PC-9 (cell line): ENCODE data around the gene TAL1.

Experiments used
- EZH2 ChIP-seq: fragments of 200-600 bp; sonication (generic); IDR thresholded peaks from 2 replicates; pipeline ENCODE4 v1.8.0; 2017; ENCODE audit warnings: antibody characterized with exemption, low read depth
- TF ChIP-seq, protein P1 (sequence below): fragments of 200-600 bp; sonication (generic); conservative IDR thresholded peaks from 2 replicates; pipeline ENCODE4 v1.6.1; 2017; ENCODE audit warnings: mixed run types, antibody characterized with exemption, mild to moderate bottlenecking, moderate library complexity

DNA sequence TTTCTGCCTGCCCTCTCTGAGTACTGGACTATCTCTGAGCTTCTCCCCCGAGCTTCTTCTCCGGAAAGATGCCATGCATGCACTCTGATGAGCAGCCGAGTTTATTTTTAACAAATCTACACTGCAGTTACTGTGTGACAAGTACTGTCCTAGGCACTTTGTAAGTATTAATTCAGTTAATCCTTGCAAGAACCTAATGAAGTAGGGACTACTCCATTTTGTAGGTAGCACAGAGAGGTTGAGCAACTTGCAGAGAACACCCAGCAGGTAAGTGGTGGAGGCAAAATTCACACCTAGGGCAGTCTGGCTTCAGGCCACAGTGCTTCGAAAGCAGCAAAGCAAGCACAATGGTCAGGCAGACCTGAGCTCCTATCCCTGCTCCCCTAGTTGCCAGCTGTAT is 3.8 kb upstream of the TAL1 start:
- TF ChIP-seq, protein P1, sequence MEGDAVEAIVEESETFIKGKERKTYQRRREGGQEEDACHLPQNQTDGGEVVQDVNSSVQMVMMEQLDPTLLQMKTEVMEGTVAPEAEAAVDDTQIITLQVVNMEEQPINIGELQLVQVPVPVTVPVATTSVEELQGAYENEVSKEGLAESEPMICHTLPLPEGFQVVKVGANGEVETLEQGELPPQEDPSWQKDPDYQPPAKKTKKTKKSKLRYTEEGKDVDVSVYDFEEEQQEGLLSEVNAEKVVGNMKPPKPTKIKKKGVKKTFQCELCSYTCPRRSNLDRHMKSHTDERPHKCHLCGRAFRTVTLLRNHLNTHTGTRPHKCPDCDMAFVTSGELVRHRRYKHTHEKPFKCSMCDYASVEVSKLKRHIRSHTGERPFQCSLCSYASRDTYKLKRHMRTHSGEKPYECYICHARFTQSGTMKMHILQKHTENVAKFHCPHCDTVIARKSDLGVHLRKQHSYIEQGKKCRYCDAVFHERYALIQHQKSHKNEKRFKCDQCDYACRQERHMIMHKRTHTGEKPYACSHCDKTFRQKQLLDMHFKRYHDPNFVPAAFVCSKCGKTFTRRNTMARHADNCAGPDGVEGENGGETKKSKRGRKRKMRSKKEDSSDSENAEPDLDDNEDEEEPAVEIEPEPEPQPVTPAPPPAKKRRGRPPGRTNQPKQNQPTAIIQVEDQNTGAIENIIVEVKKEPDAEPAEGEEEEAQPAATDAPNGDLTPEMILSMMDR: no peak
- no peak for TF ChIP-seq EZH2
